ENCODE data around the gene RNLS.

Gene RNLS

DNA sequence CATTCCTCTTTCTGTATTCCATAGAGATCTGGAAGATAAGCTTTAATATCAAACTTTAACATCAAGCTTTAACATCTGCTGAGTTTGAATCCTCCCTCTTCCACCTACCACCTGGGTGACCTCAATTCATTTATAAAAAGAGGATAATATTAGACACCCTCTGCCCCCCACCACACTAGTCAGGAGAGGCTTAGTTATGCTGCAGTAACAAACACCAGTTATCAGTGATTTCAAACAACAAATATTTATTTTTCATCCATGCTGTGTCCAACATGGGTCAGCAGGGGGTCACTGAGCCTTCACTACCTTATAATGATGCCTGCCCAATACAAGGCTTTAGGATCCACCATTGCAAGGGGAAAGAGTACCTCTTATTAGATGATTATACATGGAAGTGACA lies 322.0 kb downstream of the RNLS start:
- TF ChIP-seq TAF1 (IDR thresholded peaks at IDR 0.05; ENCODE audit: borderline replicate concordance, insufficient read depth, low read length) = no peak
- TF ChIP-seq SIN3A (IDR thresholded peaks at IDR 0.05; ENCODE audit: borderline replicate concordance, insufficient read depth, low read length) = no peak
- TF ChIP-seq FOXP2 (optimal IDR thresholded peaks at IDR 0.05; ENCODE audit: borderline replicate concordance, extremely low read depth, extremely low read length, insufficient read depth) = no peak
- TF ChIP-seq POLR2AphosphoS5 (IDR thresholded peaks at IDR 0.05; ENCODE audit: low read depth, low read length) = no peak
- TF ChIP-seq, protein P1, sequence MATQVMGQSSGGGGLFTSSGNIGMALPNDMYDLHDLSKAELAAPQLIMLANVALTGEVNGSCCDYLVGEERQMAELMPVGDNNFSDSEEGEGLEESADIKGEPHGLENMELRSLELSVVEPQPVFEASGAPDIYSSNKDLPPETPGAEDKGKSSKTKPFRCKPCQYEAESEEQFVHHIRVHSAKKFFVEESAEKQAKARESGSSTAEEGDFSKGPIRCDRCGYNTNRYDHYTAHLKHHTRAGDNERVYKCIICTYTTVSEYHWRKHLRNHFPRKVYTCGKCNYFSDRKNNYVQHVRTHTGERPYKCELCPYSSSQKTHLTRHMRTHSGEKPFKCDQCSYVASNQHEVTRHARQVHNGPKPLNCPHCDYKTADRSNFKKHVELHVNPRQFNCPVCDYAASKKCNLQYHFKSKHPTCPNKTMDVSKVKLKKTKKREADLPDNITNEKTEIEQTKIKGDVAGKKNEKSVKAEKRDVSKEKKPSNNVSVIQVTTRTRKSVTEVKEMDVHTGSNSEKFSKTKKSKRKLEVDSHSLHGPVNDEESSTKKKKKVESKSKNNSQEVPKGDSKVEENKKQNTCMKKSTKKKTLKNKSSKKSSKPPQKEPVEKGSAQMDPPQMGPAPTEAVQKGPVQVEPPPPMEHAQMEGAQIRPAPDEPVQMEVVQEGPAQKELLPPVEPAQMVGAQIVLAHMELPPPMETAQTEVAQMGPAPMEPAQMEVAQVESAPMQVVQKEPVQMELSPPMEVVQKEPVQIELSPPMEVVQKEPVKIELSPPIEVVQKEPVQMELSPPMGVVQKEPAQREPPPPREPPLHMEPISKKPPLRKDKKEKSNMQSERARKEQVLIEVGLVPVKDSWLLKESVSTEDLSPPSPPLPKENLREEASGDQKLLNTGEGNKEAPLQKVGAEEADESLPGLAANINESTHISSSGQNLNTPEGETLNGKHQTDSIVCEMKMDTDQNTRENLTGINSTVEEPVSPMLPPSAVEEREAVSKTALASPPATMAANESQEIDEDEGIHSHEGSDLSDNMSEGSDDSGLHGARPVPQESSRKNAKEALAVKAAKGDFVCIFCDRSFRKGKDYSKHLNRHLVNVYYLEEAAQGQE (IDR thresholded peaks at IDR 0.05; ENCODE audit: insufficient read depth in 1 of 2, low read depth in 2 of 2, low read length in 2 of 2) = no peak

DNA sequence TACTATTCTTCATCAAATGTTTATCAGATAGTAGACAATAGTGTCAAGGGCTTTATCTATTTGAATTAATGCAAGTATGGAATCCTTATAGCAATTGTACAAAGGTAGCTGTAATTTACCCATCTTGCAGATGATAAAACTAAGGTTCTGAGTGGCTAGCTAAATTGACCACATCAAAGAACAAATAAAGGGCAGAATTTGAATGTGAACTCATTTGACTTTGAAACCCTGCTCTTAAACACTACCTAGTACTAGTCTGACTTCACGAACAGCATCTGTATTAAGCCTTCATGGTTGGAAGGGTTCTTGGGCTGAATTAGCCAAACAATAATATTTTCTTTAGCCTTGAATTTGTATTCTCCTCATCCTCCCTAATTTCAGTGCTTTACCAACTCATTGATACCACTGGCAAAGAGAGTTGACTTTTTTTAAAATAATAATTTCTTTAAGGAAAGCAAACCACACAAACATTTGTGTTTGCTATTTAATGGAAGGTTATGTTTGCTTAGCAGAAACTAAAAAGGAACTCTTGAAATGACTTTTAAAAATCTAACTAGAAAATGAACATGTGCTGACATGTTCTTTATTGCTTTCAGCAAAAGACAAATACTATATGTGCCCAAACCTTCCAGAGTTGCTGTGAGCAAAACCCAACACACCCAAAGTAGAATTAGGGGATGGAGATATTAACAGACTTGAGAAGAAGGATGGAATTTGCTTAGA lies 322.6 kb downstream of the RNLS start:
- TF ChIP-seq SIN3A (IDR thresholded peaks at IDR 0.05; ENCODE audit: borderline replicate concordance, insufficient read depth, low read length) (no peak), FOXP2 (optimal IDR thresholded peaks at IDR 0.05; ENCODE audit: borderline replicate concordance, extremely low read depth, extremely low read length, insufficient read depth) (no peak), TAF1 (IDR thresholded peaks at IDR 0.05; ENCODE audit: borderline replicate concordance, insufficient read depth, low read length) (no peak), POLR2AphosphoS5 (IDR thresholded peaks at IDR 0.05; ENCODE audit: low read depth, low read length) (no peak)
- TF ChIP-seq, protein P1 (IDR thresholded peaks at IDR 0.05; ENCODE audit: insufficient read depth in 1 of 2, low read depth in 2 of 2, low read length in 2 of 2) = no peak

DNA sequence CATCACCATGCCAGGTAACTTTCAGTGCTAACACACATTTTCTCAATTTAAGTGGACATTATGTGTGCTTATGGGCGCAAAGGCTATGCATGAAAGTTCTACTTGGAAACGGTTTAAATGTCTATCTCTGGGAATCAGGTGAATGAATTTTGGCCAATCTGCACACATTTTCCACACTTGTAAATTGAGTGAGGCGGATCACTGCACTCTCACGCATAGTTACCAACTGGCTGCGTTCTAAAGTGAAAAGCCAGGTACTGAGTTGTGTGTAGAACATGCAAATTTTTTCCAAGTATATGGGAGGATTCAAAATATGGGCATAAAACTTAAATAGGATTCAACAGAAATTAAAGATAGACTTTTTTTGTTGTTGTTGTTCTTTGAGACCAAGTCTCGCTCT lies 323.7 kb downstream of the RNLS start:
- TF ChIP-seq SIN3A (IDR thresholded peaks at IDR 0.05; ENCODE audit: borderline replicate concordance, insufficient read depth, low read length) (no peak), POLR2AphosphoS5 (IDR thresholded peaks at IDR 0.05; ENCODE audit: low read depth, low read length) (no peak), TAF1 (IDR thresholded peaks at IDR 0.05; ENCODE audit: borderline replicate concordance, insufficient read depth, low read length) (no peak), FOXP2 (optimal IDR thresholded peaks at IDR 0.05; ENCODE audit: borderline replicate concordance, extremely low read depth, extremely low read length, insufficient read depth) (no peak)
- TF ChIP-seq, protein P1 (IDR thresholded peaks at IDR 0.05; ENCODE audit: insufficient read depth in 1 of 2, low read depth in 2 of 2, low read length in 2 of 2) = no peak

DNA sequence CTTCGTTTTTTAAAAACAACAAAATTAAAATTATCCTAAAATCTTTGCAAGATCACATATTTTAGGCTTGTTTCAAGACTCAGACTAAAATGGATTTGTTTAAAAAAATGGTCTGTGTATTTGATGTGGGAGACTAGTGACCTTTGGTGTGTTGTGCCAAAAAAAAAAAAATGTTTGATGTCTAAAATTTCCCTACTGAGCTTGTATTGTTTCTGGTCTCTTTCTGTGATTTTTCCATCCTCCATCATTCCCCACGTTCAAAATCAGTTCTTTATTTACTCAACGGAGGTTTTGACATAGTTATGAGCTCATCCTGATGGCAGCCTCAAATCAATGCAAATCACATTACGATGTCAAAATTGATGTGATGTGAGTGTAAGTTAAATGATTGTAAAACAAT lies 326.2 kb downstream of the RNLS start:
- TF ChIP-seq FOXP2 (optimal IDR thresholded peaks at IDR 0.05; ENCODE audit: borderline replicate concordance, extremely low read depth, extremely low read length, insufficient read depth) = no peak

DNA sequence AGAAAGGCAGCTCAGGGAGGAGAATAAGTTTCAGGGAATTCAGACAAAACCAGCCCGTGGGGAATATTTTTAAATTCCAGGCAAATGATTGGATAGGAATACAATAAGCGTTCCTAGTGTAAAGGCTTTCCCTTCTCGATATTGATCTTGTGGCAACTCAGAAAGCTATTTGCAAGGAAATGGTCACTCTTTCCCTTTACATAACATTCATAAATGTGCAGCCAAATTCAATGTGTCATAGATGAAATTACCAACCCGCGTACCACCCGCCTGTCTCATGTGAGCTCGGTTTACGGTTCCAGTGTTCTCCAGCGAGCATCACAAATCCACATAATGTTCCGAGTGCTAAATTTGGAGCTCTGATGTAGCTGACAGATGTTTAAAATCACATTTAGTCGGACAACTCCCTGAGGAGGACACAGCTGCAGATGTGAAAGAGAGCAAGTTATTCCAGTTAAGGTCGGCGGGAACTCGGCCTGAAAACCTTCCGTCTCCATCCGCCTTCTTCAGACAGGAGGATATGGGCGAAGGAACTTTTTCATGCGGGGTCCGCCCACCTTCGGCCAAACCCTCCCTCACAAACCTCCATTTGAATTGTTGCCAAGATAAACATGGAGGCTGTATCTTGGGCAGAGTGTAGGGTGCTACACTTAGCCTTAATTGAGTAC lies 327.0 kb downstream of the RNLS start:
- TF ChIP-seq FOXP2 (optimal IDR thresholded peaks at IDR 0.05; ENCODE audit: borderline replicate concordance, extremely low read depth, extremely low read length, insufficient read depth) (no peak), TAF1 (IDR thresholded peaks at IDR 0.05; ENCODE audit: borderline replicate concordance, insufficient read depth, low read length) (no peak), SIN3A (IDR thresholded peaks at IDR 0.05; ENCODE audit: borderline replicate concordance, insufficient read depth, low read length) (no peak)

DNA sequence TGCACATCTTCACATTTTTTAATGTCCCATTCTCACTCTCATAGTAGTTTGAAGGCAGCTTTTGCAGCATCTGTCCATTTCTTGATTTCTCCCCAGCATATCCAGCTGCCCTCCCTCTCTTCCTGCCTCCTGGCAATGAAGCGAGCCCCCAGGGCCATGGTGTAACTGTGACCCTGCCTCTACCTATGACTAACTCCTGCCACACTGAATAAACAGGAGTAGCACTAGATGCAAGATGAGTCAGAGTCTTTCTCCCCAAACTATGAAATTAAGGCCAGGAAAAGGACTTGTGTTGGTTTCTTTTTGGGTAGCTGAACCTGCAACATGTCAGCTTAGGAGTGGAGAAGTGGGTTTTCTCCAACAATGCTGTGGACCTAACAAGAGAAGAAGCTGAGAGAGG lies 329.0 kb downstream of the RNLS start:
- TF ChIP-seq FOXP2 (optimal IDR thresholded peaks at IDR 0.05; ENCODE audit: borderline replicate concordance, extremely low read depth, extremely low read length, insufficient read depth) (peak; percentile 14), TAF1 (IDR thresholded peaks at IDR 0.05; ENCODE audit: borderline replicate concordance, insufficient read depth, low read length) (no peak)

Measured in PFSK-1 (cell line).